Parathyroid adenoma (tissue), 2 donors: ENCODE results near the gene LCE3A.

Experiments used
- H2AFZ ChIP-seq: fragments of 300-600 bp; sonication (generic); one replicate; pipeline ENCODE4 v1.7.0; 2017; ENCODE audit warnings: antibody characterized with exemption, mild to moderate bottlenecking
- H3K27ac ChIP-seq: fragments of 300-600 bp; sonication (generic); one replicate; pipeline ENCODE4 v1.7.0; 2017
- H3K27me3 ChIP-seq: fragments of 300-600 bp; sonication (generic); one replicate; pipeline ENCODE4 v1.7.0; 2017; ENCODE audit warnings: low read length; ENCODE audit not compliant: control insufficient read depth, insufficient read depth
- H3K36me3 ChIP-seq: fragments of 300-600 bp; sonication (generic); one replicate; pipeline ENCODE4 v1.7.0; 2017; ENCODE audit warnings: low read length; ENCODE audit not compliant: control insufficient read depth, insufficient read depth
- H3K4me1 ChIP-seq: fragments of 300-600 bp; sonication (generic); one replicate; pipeline ENCODE4 v1.7.0; 2017; ENCODE audit warnings: control low read depth
- H3K4me2 ChIP-seq: fragments of 300-600 bp; sonication (generic); one replicate; pipeline ENCODE4 v1.7.0; 2017; ENCODE audit warnings: low read length
- H3K4me3 ChIP-seq: fragments of 300-600 bp; sonication (generic); one replicate; pipeline ENCODE4 v1.7.0; 2017; ENCODE audit warnings: low read depth, low read length
- H3K79me2 ChIP-seq: fragments of 300-600 bp; sonication (generic); one replicate; pipeline ENCODE4 v1.7.0; 2017; ENCODE audit warnings: control low read depth
- H3K9ac ChIP-seq: fragments of 300-600 bp; sonication (generic); one replicate; pipeline ENCODE4 v1.7.0; 2017; ENCODE audit warnings: mild to moderate bottlenecking
- H3K9me3 ChIP-seq: fragments of 300-600 bp; sonication (generic); one replicate; pipeline ENCODE4 v1.7.0; 2017; ENCODE audit warnings: low read length; ENCODE audit not compliant: control insufficient read depth
- TF ChIP-seq, protein P1 (sequence below): fragments of 300-600 bp; sonication (generic); IDR thresholded peaks from one replicate; pipeline ENCODE4 v1.7.0; 2017; ENCODE audit warnings: antibody characterized with exemption, mild to moderate bottlenecking
- donor health status: primary hyperparathyroidism.

The LCE3A gene

DNA sequence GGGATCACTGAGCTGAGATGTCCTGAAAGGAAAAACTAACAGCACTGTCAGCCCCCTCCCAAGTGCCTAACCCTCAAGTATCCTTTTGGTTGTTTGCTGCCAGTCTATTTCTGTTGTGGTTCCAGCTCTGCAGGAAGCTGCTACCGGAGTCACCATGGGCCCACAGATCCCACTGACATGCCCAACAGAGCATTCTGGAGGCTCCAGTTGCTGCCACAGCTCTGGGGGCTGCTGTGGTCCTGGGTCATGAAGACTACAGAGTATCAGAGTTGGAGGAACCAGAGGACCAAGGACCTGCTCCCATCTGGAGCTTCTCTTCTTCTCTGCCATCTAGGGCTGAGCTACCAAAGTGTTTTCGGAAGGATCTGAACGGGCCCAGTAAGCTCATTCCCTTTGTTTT, 910 bp downstream of the LCE3A start:
- no peak overlapping the region for H3K4me2 ChIP-seq
- H3K27ac ChIP-seq = no peak overlapping the region
- H3K79me2 ChIP-seq = no peaks in the 10 kb centered on the region
- H3K4me1 ChIP-seq = no peaks in the 10 kb centered on the region
- H3K36me3 ChIP-seq = no peaks in the 10 kb centered on the region
- TF ChIP-seq, protein P1, sequence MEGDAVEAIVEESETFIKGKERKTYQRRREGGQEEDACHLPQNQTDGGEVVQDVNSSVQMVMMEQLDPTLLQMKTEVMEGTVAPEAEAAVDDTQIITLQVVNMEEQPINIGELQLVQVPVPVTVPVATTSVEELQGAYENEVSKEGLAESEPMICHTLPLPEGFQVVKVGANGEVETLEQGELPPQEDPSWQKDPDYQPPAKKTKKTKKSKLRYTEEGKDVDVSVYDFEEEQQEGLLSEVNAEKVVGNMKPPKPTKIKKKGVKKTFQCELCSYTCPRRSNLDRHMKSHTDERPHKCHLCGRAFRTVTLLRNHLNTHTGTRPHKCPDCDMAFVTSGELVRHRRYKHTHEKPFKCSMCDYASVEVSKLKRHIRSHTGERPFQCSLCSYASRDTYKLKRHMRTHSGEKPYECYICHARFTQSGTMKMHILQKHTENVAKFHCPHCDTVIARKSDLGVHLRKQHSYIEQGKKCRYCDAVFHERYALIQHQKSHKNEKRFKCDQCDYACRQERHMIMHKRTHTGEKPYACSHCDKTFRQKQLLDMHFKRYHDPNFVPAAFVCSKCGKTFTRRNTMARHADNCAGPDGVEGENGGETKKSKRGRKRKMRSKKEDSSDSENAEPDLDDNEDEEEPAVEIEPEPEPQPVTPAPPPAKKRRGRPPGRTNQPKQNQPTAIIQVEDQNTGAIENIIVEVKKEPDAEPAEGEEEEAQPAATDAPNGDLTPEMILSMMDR = no peak
- H3K4me3 ChIP-seq = no peak overlapping the region
- H2AFZ ChIP-seq = no peak overlapping the region
- H3K9ac ChIP-seq = no peak overlapping the region
- no peaks in the 10 kb centered on the region for H3K27me3 ChIP-seq
- H3K9me3 ChIP-seq = no peaks in the 10 kb centered on the region

- Histone ChIP-seq H3K36me3 (no peaks in the 10 kb centered on the region), H3K4me1 (no peaks in the 10 kb centered on the region), H3K4me2 (no peak within 1 kb of the TSS), H3K4me3 (no peak within 1 kb of the TSS), H3K27ac (no peak within 1 kb of the TSS), H2AFZ (no peak within 1 kb of the TSS), H3K9me3 (no peaks in the 10 kb centered on the region), H3K27me3 (no peaks in the 10 kb centered on the region), H3K79me2 (no peaks in the 10 kb centered on the region), H3K9ac (no peak within 1 kb of the TSS)
- TF ChIP-seq, protein P1 = no peak
Measured at GRCh38 chr1:152613511-152613910, 9.4 kb downstream of the LCE3A start, which contains the start of gene LCE3B. Gene LCE3B, plus strand, starts transcription at chr1:152613811. Its CDS starts 0 bp downstream, at chr1:152613811.

DNA sequence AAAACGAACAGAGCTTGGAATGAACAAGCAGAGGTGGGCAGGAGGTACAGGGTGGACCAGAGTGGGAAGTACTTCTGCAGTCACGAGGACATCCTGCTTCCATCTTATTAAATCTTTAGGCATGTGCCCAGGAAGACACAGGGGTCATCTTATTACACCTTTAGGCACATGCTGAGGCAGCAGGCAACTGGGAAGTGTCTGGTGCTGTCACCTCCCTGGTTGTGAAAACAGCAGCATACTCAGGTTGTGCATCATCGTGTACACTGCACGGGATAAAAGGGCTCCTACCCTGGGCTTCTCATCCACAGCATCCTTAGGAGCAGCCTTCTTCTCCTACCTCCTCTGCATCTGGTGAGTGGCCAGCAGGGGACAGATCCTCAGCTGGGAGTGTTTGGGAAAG, 23.0 kb downstream of the LCE3A start, which contains the start of gene LCE3C:
Gene LCE3C (plus strand): TSS at position 301 of the 400 bp plus-strand sequence. CDS start 498 bp downstream, outside the sequence.
- no peak within 1 kb of the TSS for H3K9ac ChIP-seq
- H3K9me3 ChIP-seq = no peaks in the 10 kb centered on the region
- no peaks in the 10 kb centered on the region for H3K79me2 ChIP-seq
- no peaks in the 10 kb centered on the region for H3K4me1 ChIP-seq
- TF ChIP-seq, protein P1 = no peak
- H3K4me3 ChIP-seq = no peak within 1 kb of the TSS
- no peak within 1 kb of the TSS for H3K4me2 ChIP-seq
- H3K36me3 ChIP-seq = no peaks in the 10 kb centered on the region
- H2AFZ ChIP-seq = no peak within 1 kb of the TSS
- no peak within 1 kb of the TSS for H3K27ac ChIP-seq
- H3K27me3 ChIP-seq = no peaks in the 10 kb centered on the region

DNA sequence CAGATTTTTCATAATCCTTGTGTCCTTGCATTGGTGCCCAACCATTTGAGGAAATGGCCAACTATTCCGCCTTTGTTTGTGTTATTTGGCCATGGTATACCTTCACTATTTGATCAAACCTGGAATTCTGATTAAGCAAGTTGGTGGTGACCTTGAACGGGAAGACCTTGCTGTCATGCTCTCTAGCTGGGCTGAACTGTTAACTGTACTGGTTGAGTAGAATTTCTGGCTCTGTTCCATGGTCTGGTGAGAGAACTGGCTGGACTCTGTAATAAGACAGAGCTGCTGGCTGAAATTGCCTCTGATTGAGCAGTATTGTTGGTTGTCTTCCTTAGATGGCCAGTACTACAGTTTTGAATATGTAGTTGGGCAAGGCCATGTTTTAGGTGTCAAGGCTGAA, 25.9 kb downstream of the LCE3A start:
- Histone ChIP-seq H3K36me3 (no peaks in the 10 kb centered on the region), H3K79me2 (no peaks in the 10 kb centered on the region), H3K9ac (no peak overlapping the region), H2AFZ (no peak overlapping the region), H3K9me3 (no peaks in the 10 kb centered on the region), H3K27me3 (no peaks in the 10 kb centered on the region), H3K4me1 (no peaks in the 10 kb centered on the region), H3K4me2 (no peak overlapping the region), H3K4me3 (no peak overlapping the region), H3K27ac (no peak overlapping the region)
- TF ChIP-seq, protein P1 = no peak

- TF ChIP-seq, protein P1 = no peak
- Histone ChIP-seq H3K4me3 (no peak overlapping the region), H2AFZ (no peak overlapping the region)
Measured at GRCh38 chr1:152585586-152585985, 37.3 kb downstream of the LCE3A start.

More at GRCh38 chr1:152585586-152585985, 37.3 kb downstream of the LCE3A start:
- Histone ChIP-seq H3K4me1 (no peaks in the 10 kb centered on the region), H3K9me3 (no peaks in the 10 kb centered on the region), H3K27ac (no peak overlapping the region), H3K4me2 (no peak overlapping the region), H3K36me3 (no peaks in the 10 kb centered on the region), H3K9ac (no peak overlapping the region), H3K79me2 (no peaks in the 10 kb centered on the region), H3K27me3 (no peaks in the 10 kb centered on the region)
